NCI-H460 (cell line): ENCODE measurements around the gene SERTM2. TPM values are rescaled to one million over a fixed set of nuclear protein-coding genes. Genes with fewer than 3 reads are reported as not detected.

Experiments used
- DNase-seq: peaks from one replicate; pipeline ENCODE4 v3.0.0-alpha.2; 2016; ENCODE audit warnings: low read depth; ENCODE audit errors: extremely low read depth
- total RNA-seq: library from RNA; depleted of rRNA; stranded (reverse); fragments of >200 nt; shearing (Covaris generic); gene quantifications from 2 replicates; pipeline ENCODE4 v1.2.3, GENCODE V29; 2014; rRNA removed

SERTM2 gene
- total RNA-seq, 1 experiment from 2014 or later, result not detected

DNA sequence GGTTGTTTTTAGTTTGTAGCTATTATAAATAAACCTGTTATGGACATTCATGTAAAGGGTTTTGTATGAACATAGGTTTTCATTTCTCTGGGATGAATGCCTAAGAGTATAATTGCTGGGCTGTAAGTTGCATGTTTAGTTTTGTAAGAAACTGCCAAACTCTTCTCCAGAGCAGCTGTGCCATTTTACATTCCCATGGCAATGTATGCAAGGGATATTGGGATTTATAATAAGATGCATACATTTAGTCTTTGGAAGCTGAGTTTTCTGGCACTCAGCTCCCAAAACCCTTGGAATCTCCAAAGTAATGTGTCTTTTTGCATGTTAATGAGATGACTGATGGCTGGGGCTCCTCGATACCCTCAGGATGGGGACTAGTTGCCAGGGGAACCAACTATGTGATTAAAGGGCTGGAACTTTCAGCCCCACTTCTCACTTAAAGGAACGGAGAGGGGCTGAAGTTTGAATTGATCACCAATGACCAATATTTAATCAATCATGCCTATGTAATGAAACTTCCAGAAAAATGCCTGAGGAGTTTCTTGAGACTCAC lies 44.0 kb downstream of the SERTM2 start:
- DNase-seq, result no peak

DNA sequence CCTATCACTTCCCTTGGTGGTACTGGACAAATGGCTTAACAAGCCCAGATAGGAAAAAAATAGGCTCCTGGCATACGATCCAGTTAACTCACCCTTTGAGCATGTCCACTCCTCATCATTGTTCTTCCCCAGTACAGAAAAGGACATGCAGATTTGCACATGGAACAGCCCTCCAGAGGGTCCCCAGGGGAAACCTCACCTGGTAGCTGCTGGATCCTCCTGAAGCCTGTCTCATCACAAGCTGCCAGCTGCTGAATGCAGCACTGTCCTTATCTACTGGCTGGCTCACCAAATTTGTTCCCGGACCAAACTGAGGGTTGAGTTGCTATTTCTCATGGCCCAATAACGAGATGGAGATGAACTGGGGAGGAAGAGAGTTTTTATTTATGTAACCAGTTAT lies 49.4 kb downstream of the SERTM2 start:
- no peak for DNase-seq

DNA sequence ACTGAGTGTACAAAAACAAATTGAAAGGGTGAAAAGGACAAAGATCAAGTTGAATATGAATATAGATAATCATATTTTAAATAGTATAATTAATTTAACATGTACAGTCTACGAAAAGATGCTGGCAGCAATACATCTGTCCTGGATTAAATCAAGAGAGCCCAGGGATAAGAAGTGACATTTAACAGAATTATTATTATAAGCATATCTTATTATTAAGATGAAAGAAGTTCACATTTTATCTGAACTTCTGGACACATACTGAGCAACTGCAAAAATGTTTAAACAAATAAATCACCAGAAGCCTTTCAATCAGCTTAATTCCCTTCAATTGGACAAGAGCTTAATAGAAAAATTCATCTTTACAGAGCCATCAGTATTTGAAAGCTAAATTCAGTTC lies 50.4 kb downstream of the SERTM2 start:
- no peak for DNase-seq

DNA sequence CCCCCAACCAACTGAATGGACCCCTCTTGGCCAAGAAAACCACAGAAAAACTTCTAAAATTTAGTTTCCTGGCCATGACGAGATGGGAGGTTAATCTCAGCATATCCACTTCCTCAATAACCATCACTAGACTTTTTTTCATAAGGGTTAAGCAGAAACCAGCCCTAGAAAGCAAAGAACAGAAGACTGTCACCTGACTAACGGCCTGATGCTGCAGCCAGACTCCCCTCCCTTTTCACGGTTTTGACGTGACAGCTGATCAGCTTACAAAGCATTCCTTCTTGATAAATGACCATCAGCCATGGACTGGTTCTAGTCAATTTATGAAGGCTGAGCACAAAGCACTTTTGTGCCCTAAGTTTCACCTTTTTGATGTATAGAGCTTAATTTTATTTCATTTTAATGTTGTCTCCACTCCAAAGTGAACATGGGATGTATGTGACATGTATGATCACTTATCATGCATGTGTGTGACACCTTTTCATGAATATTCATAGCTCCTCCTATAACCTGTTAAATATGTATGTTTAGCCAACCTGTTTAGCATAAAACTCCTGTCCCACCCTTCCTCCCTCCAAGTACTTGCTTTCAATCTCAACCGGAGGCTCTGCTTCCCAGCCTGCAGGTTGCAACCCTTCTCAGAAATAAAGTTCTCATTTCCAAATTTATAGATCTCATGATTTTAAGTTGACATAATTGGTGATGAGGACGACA lies 56.3 kb downstream of the SERTM2 start:
- no peak for DNase-seq

DNA sequence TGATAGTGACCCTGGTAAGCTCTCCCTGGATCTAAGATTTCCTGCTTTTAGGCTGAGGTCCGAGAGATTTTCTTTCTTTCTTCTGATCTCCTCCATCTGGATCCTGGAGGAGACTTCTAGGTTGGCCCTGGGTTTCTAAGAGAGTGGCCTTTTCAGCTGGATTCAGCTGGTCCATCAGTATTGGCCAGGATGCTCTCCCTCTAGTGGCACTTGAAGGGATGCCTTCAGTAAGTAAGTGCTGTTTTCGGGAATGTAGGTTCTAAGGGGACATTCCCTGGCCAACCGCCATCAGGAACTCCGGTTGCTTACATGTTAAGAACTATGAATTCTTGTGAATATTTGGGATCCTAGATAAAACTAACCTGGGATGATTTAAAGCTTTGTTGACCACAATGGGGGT lies 56.9 kb downstream of the SERTM2 start:
- DNase-seq, result peak; percentile 11

DNA sequence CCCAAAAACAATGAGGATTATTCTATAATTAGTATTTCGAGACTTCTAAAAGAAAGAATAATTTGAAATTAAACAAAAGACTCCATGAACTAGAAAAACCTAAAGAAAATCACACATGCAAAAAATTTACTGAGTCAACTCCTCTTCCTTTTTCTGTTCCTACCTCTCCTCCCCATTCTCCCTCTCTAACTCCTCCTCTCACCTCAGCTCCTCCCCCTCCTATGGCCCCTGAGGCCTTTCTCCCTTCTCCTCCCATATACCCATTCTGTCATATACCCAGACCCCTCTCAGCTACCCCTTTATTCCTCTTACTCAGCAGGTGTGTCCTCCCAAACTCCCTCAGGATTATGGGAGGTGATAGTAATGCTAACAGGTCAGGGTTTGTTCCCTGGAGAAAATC lies 57.4 kb downstream of the SERTM2 start:
- no peak for DNase-seq

Other genes starting within 250 kb of the SERTM2 start
- gene CAPN6, start 241.2 kb upstream of the SERTM2 start, total RNA-seq, result 0.02 TPM in 1 of 2 replicates, not detected in the other
- gene DCX, start 99.5 kb upstream of the SERTM2 start, total RNA-seq, result not detected in 2 replicates
- gene ALG13, start 169.5 kb downstream of the SERTM2 start, total RNA-seq, result 100 and 101 TPM in 2 replicates